ENCODE results near the gene ACOT11. TPM values are rescaled to one million over a fixed set of nuclear protein-coding genes. Genes with fewer than 3 reads are reported as not detected.
"Not testable (repeated sequence)": the region's sequence is repeated elsewhere in the genome, so short reads cannot be mapped to it uniquely, and the experiment has no call there.

ACOT11 gene
- 10 to 100 TPM in 2 of 4 donors, 1 to 10 TPM in 2; 2.9 to 14.4 (median 10.8) TPM for polyA plus RNA-seq (ENCODE audit: insufficient read length in 4 of 4)

DNA sequence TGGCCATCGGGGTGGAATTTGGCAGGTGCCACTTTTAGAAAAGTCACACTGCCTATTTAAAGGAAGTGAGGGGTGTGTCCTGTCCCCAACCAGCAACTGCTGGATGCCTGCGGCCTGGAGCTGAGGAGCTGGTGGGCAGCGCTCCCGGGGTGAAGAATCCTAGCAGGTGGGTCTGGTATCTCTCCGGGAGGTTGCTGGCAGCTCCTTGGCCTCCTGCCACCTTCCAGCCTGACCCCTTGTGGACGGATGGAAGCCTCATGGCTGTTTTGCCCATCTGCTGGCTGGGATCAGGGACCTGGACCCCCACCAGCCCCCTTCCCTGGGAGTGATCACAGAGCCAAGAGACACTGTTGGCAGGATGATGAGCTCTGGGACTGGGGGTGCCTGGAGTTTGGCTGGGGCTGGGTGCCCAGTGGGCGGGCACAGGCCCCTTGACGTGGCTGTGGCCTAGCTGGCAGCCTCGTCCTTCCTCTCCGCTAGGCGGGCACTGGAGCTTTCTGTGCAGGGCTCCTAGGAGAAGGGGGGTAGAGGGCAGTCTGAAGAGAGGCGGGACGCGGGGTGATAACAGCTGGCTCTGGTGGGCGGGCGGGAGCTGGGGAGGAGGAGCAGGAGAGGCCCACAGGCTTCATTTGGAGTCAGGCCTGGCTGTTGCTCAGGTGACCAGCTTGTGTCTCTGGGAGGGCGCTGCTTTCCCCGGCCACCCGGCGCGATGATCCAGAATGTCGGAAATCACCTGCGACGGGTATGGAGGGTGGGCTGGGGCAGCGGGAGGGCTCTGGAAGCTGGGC lies at the start of gene ACOT11:
Gene ACOT11, plus strand, starts transcription at position 628 of the 788 bp plus-strand sequence. Its CDS starts 82 bp downstream, at position 710.
- DNase-seq (ENCODE audit: low read depth in 4 of 4, low spot score in 3 of 4): peak; percentile 64 to 78 (median 70)

DNA sequence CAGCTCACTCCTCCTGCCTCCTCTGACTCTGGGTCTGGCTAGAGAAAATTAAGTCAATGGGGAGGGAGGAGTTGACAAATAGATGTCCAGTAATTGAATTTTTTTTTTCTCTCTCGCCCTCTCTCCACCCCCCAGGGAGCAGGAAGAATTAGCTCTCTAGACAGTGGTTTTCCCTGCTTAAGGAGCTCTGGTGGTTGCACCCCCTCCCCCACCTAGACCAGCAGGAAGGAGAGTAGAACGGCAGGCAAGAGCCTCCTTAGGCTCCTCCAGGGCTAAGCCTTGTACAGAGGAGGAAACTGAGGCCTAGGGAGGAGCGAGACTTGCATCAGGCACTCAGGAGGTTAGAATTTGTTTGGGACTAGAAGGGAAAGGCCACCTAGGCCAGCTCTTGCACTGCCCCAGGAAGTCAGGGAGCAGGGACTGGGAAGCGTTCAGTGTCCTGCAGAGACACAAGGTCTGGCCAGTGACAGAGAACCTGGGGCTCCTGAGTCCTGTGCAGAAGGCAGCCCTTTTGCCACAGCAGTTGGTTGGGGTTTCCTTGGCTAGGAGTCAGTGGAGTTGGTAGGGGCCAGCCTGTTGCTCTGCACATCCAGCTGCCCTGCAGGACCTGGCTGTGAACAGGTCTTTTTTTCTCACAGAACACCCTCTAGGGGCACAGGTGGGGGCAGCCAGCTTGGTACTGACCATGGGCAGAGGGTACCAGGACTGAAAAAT lies 49.5 kb upstream of the ACOT11 start:
- no peak for DNase-seq (ENCODE audit: low read depth in 4 of 4, low spot score in 3 of 4)

DNA sequence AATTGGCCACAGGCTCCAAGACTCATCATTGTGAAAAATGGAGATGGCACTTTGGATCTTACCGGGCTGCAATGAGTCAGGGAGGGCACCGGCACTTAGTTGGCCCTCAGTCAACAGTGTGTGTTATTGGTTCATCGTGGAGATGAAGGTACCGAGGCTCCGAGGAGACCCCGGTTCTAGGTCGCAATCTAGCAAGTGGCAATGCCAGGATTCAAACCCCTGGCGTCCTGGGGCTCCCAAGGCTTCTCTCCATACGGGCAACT lies 49.0 kb upstream of the ACOT11 start:
- DNase-seq (ENCODE audit: low read depth in 4 of 4, low spot score in 3 of 4): no peak

DNA sequence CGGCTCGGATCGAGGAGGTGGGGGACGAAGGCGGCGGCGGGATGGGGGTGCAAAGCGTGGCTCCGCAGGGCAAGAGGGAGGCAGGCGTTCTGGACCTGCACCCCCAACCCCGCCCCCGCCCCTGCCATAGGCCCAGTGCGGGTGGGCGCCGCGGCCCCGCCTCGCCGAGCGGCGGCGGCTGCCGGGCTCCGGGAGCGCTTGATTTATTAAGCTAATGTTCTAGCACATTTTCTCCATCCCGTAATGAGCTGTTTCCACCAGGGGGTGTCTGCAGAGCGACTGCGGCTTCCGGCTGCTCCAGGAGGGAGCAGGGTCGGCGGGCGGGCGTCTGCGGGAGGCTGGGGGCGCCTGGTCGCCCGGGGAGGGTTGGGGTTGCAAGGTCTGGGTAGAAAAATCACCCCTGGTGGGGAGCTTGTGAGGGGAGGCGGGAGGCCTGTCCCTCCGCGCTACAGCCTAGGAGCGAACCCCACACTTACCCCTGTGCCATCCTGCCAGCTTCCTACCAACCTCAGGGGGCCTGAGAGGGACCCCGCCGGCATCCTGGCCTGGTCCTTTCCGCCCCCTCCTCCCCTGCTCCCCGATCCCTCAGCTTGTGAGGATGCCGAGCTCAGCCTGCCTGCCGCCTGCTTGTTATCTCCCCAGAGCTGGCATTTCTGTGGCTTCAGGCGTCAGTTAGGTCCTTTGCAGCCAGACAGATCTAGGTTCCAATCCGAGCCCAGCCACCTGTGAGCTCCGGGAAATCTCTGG lies 48.5 kb upstream of the ACOT11 start:
- DNase-seq (ENCODE audit: low read depth in 4 of 4, low spot score in 3 of 4): peak in 1 of 4 donors; percentile 55

DNA sequence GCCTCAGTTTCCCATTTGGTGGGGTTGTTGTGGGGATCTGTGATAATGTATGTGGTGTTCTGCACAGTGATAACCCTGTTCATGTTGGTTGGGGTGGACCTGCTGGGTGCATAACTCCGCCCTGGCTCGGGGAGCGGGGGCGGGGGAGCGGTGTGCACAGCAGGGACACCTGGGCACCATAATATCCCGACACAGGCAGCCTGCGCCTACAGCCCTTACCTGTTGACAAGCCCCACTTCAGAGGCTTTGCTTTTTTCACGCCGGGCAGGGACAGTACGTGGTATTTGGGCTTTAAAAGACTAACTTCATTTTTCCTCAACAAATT lies 48.0 kb upstream of the ACOT11 start:
- no peak for DNase-seq (ENCODE audit: low read depth in 4 of 4, low spot score in 3 of 4)

DNA sequence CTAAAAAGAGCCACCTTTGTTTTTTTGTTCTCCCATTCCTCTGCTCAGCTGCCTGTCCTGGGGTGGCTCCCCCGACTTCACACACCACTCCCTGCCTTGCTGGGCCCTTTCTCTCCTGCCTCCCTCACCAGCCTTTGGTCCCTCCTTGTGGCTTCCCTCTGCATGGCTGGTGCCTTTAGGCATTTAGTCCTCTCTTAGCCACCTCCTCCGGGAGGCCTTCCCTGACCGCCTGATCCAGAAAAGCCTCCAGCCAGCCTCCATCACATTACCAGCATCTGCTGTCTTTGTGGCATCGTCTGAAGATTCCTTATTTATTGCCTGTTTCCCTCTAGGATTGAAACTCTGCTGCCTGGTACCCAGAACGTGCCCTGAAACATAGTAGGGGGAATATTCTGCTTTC lies 46.2 kb upstream of the ACOT11 start:
- no peak for DNase-seq (ENCODE audit: low read depth in 4 of 4, low spot score in 3 of 4)

DNA sequence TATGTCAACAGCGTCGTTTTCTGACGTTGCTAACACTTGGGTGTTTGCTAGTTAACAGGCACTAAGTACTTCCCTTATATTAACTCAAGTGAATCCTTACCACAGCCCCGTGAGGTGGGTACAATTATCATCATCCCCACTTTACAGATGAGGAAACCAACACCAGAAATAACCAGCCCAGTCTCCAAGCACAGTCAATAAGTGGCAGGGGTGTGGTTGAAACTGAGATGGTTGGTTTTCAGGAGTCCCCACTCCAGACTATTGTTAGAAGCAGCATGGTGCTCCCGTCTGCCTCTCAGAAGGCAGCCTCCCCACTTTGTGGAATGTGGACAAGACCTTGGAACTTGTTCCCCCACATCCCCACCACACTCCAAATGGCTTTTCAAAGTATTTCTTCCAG lies 45.7 kb upstream of the ACOT11 start:
- no peak for DNase-seq (ENCODE audit: low read depth in 4 of 4, low spot score in 3 of 4)

DNA sequence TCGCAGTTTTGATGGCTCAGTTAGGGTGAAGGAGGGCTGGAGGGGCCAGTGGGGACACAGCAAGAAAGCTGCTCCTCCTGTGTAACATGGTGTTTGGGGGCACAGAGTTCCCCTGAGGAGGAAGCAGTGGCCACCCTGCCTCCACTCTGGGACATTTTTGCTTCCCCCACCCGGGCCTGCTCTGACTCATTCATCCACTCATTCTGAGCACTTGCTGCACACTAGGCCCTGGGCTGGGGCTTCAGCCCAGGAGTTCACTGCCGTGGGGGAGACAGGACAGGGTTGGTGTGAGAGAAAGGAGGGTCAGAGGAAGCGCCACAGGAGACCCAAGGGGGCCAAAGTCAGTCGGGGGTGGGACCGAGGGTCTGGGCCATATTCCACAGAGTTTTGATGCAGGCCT lies 41.4 kb upstream of the ACOT11 start:
- DNase-seq (ENCODE audit: low read depth in 4 of 4, low spot score in 3 of 4): no peak

DNA sequence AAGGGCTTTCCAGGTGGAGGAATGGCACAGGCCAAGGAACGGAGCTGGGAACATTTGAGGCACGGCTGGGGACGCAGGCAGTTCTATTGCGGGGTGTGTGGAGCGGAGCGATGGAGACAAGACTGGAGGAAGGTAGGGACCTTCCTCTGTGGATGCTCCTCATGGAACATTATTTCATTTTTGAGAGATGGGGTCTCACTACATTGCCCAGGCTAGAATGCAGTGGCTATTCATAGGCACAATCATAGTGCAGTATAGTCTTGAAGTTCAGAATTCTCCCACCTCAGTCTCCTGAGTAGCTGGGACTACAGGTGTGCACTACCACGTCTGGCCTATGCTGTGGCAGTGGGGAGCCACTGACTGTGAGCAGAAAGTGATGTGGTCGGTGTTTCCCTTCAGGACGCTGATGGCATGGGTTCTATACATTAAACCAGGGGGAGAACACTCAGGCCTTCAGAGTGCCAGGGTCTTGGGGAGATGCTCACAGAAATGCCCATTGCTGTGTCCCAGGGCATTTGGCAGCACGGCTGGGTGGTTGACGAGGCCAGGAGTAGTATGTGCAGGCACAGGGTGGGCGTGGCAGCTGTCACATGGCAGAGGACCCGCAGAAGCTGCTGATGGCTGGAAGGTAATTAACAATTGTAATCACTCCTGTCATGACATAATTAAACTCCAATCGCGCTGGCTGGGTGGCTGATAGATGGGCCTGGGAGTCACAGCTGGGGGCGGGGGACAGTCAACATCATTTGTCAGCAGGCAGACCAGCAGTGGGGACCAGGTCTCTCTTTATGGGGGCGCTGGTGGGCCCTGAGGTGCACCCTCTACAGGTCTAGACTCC lies 40.8 kb upstream of the ACOT11 start:
- no peak for DNase-seq (ENCODE audit: low read depth in 4 of 4, low spot score in 3 of 4)

DNA sequence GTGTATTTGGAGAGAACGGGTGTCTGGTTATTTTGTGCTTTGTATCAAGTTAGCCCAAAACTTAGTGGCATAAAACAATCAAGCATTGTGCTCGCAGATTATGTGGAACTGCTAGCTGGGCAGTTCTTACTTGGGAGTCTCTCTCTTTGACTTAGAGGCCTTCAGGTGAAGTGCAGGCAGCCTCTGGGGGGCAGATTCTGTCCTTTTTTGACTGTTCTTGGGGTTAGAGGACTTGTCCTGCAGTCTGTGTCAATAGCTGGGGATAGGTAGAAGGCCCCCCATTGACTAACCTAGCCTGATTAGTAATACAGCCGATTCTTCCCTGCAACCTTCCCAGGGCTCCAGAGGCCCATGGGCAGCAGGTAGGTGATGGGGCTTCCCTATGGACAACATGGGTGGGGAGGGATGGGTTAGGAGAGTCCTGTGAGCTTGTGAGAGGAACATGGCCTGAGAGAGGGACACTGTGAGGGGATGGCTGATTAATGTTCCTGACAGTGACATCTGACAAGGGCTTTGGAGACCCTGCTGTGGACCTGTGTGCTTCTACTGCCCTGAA lies 37.2 kb upstream of the ACOT11 start:
- DNase-seq (ENCODE audit: low read depth in 4 of 4, low spot score in 3 of 4): no peak

DNA sequence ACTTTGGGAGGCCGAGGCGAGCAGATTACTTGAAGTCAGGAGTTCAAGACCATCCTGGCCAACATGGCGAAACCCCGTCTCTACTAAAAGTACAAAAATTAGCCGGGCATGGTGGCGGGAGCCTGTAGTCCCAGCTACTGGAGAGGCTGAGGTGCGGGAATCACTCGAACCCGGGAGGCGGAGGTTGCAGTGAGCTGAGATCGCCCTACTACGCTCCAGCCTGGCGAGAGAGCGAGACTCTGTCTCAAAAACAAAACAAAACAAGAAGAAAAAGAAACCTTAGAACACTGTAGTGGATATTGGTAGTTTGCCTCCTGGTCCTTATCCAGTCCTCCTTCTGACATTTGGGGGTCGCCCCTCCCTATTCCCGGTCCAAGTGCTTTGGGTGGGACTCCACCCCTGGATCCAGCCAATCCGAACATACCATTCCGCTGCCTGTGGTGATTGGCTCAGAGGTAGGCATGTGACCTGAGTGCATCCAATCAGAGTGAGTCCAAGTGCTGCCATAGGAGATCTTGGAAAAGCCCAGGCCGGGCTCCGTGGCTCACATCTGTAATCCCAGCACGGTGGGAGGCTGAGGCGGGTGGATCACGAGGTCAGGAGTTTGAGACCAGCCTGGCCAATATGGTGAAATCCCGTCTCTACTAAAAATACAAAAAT lies 34.0 kb upstream of the ACOT11 start:
- not testable (repeated sequence) for DNase-seq (ENCODE audit: low read depth in 4 of 4, low spot score in 3 of 4)

DNA sequence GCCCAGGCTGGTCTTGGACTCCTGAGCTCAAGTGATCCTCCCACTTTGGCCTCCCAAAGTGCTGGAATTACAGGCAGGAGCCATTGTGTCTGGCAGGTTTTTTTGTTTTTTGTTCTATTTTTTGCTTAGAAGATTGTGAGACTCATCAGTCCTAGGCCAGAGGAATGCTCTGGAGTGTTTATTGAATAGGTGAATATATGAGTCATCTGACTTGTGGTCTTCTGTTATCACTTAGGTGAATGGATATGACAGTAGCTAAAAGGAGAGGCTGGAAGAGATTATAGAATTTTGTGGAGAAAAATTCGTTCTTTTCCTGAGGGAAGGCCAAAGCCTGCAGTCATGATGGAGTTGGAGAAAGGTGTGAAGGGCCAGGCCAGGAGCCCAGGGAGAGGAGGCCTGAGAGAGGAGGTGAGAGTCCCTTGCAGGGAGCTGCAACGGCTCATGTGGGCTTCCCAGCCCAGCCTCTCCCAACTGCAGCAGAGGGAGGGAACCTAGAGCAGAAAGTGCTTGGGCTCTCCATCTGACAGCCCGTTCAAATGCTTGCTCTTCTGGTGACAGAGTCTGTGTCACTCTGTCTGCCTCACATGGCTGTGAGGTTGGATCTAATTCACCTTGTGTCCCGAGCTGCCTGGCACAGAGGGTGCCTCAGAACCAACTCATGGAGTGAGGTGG lies 31.6 kb upstream of the ACOT11 start:
- no peak for DNase-seq (ENCODE audit: low read depth in 4 of 4, low spot score in 3 of 4)

DNA sequence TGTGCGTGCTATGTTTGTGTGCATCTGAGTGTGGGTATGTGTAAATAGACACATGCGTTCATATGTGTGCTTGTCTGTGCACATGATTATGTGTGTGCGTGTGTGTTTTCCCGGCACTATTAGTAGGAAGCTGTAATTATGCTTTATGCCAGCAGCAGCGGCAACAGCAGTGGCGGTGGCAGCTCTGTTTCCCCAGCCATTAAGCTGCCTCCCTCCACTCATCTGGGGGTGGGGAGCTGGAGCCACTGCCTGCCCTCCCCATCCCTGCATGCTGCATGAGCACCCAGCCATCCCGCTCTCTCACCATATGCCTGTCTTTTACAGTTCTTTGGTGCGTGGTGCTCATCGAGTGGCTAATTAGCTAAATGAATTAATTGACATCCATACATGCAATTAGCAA lies 30.5 kb upstream of the ACOT11 start:
- DNase-seq (ENCODE audit: low read depth in 4 of 4, low spot score in 3 of 4): no peak

DNA sequence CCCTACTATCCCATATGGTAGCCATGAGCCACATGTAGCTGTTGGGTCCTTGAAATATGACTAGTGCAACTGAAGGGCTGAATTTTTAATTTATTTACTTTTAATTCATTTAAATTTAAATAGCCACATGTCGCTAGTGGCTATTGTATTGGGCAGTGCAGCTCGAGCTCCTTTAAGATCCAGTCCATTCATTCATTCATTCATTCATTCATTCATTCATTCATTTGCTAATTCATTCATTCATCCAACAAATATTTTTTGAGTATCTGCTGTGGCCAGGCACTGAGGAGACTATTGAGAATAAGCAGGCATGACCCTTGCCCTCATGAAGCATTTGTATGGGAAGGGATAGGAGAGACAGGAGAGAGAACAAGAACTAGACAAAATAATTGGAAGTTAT lies 29.5 kb upstream of the ACOT11 start:
- DNase-seq (ENCODE audit: low read depth in 4 of 4, low spot score in 3 of 4): no peak

DNA sequence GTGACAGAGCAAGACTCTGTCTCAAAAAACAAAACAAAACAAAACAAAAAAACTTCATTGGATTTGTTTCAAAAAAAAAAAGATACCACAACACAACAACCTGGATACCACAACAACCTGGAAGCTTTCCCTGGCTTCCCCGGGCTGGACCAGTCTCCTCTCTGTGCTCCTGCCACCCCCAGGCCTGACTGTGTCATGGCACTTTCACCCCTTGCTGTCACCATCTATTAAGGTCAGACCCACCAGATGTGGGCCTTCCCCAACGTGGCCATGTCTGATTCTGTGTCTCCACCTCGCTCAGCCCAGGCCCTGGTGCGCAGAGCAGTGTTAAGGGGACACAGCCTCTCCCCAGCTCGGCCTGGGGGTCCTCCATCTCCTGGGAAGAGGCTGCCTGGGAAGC lies 28.3 kb upstream of the ACOT11 start:
- DNase-seq (ENCODE audit: low read depth in 4 of 4, low spot score in 3 of 4): no peak

DNA sequence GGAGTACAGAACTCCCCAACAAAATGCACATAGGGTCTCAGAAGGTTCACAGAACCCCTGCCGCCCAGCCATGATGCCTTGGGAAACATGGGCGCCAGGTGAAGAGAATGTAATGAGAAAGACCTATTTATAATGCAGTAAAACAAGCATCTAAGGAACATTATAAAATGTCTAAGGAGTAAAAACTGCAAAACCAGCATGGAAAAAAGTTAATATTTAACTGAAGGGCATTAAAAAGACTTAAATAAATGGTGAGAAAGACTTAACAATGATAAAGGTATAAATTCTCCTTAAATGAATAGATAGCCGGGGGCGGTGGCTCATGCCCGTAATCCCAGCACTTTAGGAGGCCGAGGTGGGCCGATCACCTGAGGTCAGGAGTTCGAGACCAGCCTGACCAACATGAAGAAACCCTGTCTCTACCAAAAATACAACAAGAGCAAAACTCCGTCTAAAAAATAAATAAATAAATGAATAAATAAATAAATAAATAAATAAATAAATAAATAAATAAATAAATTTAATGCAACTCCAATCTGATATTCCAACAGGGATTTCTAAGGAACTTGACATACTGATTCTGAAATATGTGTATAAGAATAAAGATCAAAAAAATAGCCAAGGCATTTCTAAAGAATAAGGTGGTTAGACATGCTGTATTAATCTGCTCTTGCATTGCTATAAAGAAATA lies 27.3 kb upstream of the ACOT11 start:
- DNase-seq (ENCODE audit: low read depth in 4 of 4, low spot score in 3 of 4): no peak

DNA sequence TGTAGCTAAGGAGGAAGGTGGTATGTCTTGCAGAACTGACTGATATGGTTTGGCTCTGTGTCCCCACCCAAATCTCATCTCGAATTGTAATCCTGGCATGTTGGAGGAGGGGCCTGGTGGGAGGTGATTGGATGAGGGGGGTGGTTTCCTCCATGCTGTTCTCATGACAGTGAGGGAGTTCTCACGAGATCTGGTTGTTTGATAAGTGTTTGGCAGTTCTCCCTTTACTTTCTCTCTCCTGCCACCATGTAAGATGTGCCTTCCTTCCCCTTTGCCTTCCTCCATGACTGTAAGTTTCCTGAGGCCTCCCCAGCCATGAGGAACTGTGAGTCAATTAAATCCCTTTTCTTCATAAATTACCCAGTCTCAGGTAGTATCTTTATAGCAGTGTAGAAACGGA lies 21.5 kb upstream of the ACOT11 start:
- DNase-seq (ENCODE audit: low read depth in 4 of 4, low spot score in 3 of 4): not testable (repeated sequence)

DNA sequence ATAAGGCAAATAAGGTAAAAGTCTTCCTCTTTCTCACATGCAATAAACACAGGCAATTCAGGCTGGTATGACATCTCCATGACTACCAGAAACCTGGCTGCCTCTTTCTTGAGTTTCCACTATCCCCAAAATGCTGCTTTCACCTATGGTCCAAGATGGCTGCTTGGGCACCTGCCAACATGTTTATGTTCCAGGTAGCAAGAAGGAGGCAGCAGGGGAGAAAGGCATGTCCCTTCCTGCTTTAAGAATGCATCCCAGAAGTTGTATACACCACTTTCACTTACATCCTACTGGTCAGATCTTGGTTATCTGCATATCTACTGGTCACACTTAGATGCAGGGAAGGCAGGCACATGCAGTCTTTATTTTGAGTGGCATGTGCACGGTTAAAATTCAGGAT lies 19.4 kb upstream of the ACOT11 start:
- no peak for DNase-seq (ENCODE audit: low read depth in 4 of 4, low spot score in 3 of 4)

DNA sequence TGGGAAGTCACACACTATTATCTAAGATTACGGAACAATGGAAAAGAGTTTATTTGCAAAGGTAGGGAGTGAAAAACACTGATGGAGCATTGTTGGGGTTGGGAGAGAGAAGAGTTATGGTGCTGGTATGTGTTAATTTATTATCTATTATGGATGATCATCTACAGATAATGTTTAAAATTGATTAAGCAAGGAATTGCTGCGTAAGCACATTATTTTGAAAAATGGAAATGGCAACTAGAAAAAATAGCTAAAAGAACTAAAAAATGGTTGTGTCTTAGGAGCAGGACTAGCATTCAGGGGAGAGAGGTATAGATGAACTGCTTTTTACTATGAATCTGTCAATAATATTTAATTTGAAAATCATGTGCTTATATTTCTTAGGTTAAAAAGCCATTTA lies 16.0 kb upstream of the ACOT11 start:
- DNase-seq (ENCODE audit: low read depth in 4 of 4, low spot score in 3 of 4): no peak
